ENCODE data around the gene VPS13D.

DNA sequence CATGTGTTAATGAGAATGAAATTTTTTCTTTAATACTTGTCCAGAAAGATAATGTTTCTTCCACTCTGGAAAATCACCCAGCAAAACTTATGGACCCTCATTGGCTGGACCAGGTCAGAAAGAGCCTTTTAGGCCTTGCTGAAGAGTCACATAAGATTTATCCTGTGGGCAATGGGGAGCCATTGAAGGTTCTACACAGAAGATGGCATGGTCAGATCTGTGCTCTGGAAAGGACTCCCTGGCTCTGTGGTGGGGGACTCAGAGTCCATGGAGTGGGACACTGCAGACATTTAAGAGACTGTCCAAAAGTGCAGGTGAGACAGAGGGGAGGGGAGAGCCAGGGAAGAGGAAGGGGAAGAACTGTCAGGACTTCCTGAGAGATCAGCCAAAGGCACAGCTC is 321.8 kb downstream of the VPS13D start:
- TF ChIP-seq, protein P1, sequence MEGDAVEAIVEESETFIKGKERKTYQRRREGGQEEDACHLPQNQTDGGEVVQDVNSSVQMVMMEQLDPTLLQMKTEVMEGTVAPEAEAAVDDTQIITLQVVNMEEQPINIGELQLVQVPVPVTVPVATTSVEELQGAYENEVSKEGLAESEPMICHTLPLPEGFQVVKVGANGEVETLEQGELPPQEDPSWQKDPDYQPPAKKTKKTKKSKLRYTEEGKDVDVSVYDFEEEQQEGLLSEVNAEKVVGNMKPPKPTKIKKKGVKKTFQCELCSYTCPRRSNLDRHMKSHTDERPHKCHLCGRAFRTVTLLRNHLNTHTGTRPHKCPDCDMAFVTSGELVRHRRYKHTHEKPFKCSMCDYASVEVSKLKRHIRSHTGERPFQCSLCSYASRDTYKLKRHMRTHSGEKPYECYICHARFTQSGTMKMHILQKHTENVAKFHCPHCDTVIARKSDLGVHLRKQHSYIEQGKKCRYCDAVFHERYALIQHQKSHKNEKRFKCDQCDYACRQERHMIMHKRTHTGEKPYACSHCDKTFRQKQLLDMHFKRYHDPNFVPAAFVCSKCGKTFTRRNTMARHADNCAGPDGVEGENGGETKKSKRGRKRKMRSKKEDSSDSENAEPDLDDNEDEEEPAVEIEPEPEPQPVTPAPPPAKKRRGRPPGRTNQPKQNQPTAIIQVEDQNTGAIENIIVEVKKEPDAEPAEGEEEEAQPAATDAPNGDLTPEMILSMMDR (conservative IDR thresholded peaks at IDR 0.05 in 1 of 2, IDR thresholded peaks at IDR 0.05 in 1 of 2; ENCODE audit: extremely low read depth in 1 of 2, insufficient read depth in 1 of 2, low read depth in 1 of 2, low read length in 2 of 2): no peak
- no peak for TF ChIP-seq EZH2 (IDR thresholded peaks at IDR 0.05; ENCODE audit: borderline replicate concordance, low read length)

All from mammary epithelial cell (primary cell).